SK-N-SH treated with all-trans-retinoic acid at 6 μM for 48 hours (cell line): ENCODE measurements around the gene XKR3.

Experiments
- ESRRG ChIP-seq: fragments of 250-450 bp; sonication (Bioruptor Pico); IDR thresholded peaks from 2 replicates; pipeline ENCODE4 v1.6.1; 2021; ENCODE audit warnings: mild to moderate bottlenecking
- ISL1 ChIP-seq: fragments of 250-450 bp; sonication (Bioruptor Pico); IDR thresholded peaks from 2 replicates; pipeline ENCODE4 v2.1.2; 2022; ENCODE audit warnings: mild to moderate bottlenecking, moderate library complexity
- RARB ChIP-seq: fragments of 250-450 bp; sonication (Bioruptor Pico); IDR thresholded peaks from 2 replicates; pipeline ENCODE4 v1.8.0; 2021; ENCODE audit warnings: mild to moderate bottlenecking, moderate library complexity
- ZFP30 ChIP-seq: fragments of 450-650 bp; formaldehyde crosslinking; IDR thresholded peaks from 2 replicates; pipeline ENCODE4 v1.5.0; 2022; ENCODE audit warnings: mild to moderate bottlenecking, moderate library complexity
- ZNF8 ChIP-seq: fragments of 450-650 bp; formaldehyde crosslinking; IDR thresholded peaks from 2 replicates; pipeline ENCODE4 v1.5.0; 2020; ENCODE audit warnings: mild to moderate bottlenecking, moderate library complexity
- TF ChIP-seq, protein P1 (sequence below): fragments of 250-450 bp; sonication (Bioruptor Pico); IDR thresholded peaks from 2 replicates; pipeline ENCODE4 v1.8.0; 2020; ENCODE audit warnings: mild to moderate bottlenecking, moderate library complexity, borderline replicate concordance

DNA sequence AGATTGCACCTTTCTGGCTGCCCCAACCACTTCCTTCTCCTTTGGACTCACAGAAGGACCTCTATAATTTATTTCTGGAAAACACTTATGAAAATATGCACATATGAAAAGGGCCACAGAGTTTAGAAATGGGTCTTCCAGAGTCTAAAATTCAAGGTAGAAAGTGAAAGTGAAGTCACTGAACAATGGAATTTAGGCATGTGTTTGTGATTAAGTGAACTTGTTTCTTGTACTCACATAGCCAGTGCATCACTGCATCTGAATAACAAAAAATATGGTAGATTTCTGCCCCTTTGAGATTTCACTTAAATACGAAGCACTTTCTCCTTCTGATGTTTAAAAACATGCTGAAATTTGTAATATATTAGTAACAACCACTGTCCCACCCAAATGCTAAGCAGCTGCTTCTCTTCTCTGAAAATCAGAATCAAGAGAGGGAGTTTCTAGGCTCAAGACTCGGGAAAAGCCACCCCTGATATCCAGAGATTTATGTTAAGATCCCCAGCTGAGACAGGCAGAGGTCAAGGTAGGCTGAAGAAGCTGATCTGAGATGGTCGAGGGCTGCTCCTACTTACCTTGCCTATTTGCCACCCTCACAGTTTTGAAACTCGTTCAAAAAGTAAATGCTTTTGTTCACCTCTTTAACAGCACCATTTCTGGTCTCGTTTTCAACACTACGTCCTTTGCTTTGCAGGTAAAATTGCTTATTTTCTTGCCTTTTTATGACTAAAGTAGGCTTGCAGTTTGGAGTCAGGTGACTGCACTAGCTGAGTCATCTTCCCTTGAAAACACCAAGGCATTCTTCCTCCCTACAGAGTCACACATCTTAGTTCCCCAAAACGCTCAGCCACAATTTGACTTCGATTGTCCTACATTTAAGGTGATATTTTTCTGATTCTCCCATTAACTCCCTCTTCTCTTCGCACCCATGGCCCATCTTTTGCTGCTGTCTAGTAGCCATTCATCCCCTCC, at the start of gene XKR3:
- TF ChIP-seq ISL1 (CRISPR knock-in tag) (no peak), ZFP30 (no peak), ESRRG (CRISPR knock-in tag) (no peak), ZNF8 (CRISPR knock-in tag) (no peak), RARB (no peak)
- TF ChIP-seq, protein P1, sequence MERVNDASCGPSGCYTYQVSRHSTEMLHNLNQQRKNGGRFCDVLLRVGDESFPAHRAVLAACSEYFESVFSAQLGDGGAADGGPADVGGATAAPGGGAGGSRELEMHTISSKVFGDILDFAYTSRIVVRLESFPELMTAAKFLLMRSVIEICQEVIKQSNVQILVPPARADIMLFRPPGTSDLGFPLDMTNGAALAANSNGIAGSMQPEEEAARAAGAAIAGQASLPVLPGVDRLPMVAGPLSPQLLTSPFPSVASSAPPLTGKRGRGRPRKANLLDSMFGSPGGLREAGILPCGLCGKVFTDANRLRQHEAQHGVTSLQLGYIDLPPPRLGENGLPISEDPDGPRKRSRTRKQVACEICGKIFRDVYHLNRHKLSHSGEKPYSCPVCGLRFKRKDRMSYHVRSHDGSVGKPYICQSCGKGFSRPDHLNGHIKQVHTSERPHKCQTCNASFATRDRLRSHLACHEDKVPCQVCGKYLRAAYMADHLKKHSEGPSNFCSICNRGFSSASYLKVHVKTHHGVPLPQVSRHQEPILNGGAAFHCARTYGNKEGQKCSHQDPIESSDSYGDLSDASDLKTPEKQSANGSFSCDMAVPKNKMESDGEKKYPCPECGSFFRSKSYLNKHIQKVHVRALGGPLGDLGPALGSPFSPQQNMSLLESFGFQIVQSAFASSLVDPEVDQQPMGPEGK (CRISPR knock-in tag): no peak
